Measurements from ENCODE around the gene OR10T2. TPM values are rescaled to one million over a fixed set of nuclear protein-coding genes. Genes with fewer than 3 reads are reported as not detected.

Gene OR10T2
- total RNA-seq, 4 donors from 2014 or later, result not detected

DNA sequence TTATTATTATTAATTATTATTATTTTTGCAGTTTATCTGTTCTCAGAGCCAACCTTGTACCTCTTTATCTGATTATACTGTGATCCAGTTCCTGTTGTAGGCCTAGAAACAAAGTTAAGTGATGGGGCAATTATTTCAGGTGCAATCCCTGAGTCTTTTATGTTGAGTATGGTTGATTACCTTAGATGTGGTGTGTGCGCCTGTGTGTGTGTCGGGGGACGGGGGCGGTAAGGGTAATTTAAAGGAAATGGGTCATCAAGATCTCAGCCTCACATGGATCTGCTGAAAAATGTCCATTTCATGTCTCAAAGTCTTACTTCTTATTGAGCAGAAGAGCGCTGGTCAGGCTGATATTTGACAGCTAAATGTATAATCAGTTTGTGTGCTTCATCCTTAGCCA is 7.8 kb upstream of the OR10T2 start:
- no peaks in the 10 kb centered on the region for H3K36me3 ChIP-seq
- no peak for TF ChIP-seq POLR2A (IDR thresholded peaks at IDR 0.05)
- TF ChIP-seq, protein P1, sequence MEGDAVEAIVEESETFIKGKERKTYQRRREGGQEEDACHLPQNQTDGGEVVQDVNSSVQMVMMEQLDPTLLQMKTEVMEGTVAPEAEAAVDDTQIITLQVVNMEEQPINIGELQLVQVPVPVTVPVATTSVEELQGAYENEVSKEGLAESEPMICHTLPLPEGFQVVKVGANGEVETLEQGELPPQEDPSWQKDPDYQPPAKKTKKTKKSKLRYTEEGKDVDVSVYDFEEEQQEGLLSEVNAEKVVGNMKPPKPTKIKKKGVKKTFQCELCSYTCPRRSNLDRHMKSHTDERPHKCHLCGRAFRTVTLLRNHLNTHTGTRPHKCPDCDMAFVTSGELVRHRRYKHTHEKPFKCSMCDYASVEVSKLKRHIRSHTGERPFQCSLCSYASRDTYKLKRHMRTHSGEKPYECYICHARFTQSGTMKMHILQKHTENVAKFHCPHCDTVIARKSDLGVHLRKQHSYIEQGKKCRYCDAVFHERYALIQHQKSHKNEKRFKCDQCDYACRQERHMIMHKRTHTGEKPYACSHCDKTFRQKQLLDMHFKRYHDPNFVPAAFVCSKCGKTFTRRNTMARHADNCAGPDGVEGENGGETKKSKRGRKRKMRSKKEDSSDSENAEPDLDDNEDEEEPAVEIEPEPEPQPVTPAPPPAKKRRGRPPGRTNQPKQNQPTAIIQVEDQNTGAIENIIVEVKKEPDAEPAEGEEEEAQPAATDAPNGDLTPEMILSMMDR (IDR thresholded peaks at IDR 0.05), result no peak
- no peak overlapping the region for H3K27ac ChIP-seq
- H3K27me3 ChIP-seq, result no peaks in the 10 kb centered on the region
- intact Hi-C loops (cut with DNase I; ENCODE audit: low total_unique reads), result no loop called here
- H3K4me1 ChIP-seq, result no peaks in the 10 kb centered on the region
- DNase-seq, result no peak
- H3K4me3 ChIP-seq, result no peak overlapping the region
- H3K9me3 ChIP-seq, result no peaks in the 10 kb centered on the region

GRCh38 chr1:158400871-158401270 is 1.6 kb upstream of the OR10T2 start:
- DNase-seq, result no peak
- no peaks in the 10 kb centered on the region for H3K36me3 ChIP-seq
- intact Hi-C loops (cut with DNase I; ENCODE audit: low total_unique reads), result no loop called here
- H3K4me3 ChIP-seq, result no peak overlapping the region
- no peak overlapping the region for H3K27ac ChIP-seq
- H3K4me1 ChIP-seq, result no peaks in the 10 kb centered on the region
- no peaks in the 10 kb centered on the region for H3K9me3 ChIP-seq
- H3K27me3 ChIP-seq, result no peaks in the 10 kb centered on the region
- no peak for TF ChIP-seq POLR2A (IDR thresholded peaks at IDR 0.05)
- TF ChIP-seq, protein P1 (IDR thresholded peaks at IDR 0.05), result no peak

DNA sequence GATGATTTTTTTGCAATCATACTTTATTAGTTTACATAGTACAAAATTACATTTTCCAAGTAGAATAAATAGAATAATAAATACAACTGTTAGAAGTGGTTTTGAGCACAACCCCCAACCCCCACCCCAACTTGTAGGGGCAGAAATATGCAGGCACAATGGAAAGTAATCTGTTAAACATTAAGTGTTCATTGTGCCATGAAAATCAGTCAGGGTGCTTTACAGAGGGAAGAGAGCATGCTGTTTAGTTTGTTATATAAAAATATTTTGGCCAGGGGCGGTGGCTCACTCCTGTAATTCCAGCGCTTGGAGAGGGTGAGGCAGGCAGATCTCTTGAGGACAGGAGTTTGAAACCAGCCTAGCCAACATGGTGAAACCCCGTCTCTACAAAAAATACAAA is 2.6 kb downstream of the OR10T2 start:
- H3K4me1 ChIP-seq, result no peaks in the 10 kb centered on the region
- H3K9me3 ChIP-seq, result no peaks in the 10 kb centered on the region
- H3K36me3 ChIP-seq, result no peaks in the 10 kb centered on the region
- no peak overlapping the region for H3K4me3 ChIP-seq
- DNase-seq, result no peak
- intact Hi-C loops (cut with DNase I; ENCODE audit: low total_unique reads), result no loop called here
- TF ChIP-seq, protein P1 (IDR thresholded peaks at IDR 0.05), result no peak
- TF ChIP-seq POLR2A (IDR thresholded peaks at IDR 0.05), result no peak
- H3K27ac ChIP-seq, result no peak overlapping the region
- no peaks in the 10 kb centered on the region for H3K27me3 ChIP-seq

GRCh38 chr1:158393476-158393875 is 5.8 kb downstream of the OR10T2 start:
- H3K4me3 ChIP-seq, result no peak overlapping the region
- H3K4me1 ChIP-seq, result no peaks in the 10 kb centered on the region
- no peak for DNase-seq
- H3K27me3 ChIP-seq, result no peaks in the 10 kb centered on the region
- no peaks in the 10 kb centered on the region for H3K9me3 ChIP-seq
- intact Hi-C loops (cut with DNase I; ENCODE audit: low total_unique reads), result no loop called here
- TF ChIP-seq, protein P1 (IDR thresholded peaks at IDR 0.05), result no peak
- TF ChIP-seq POLR2A (IDR thresholded peaks at IDR 0.05), result no peak
- H3K27ac ChIP-seq, result no peak overlapping the region
- no peaks in the 10 kb centered on the region for H3K36me3 ChIP-seq

- no peak for DNase-seq
- no peaks in the 10 kb centered on the region for H3K36me3 ChIP-seq
- H3K27ac ChIP-seq, result no peak overlapping the region
- H3K27me3 ChIP-seq, result no peaks in the 10 kb centered on the region
- H3K9me3 ChIP-seq, result no peaks in the 10 kb centered on the region
- TF ChIP-seq POLR2A (IDR thresholded peaks at IDR 0.05), result no peak
- TF ChIP-seq, protein P1 (IDR thresholded peaks at IDR 0.05), result no peak
- no peaks in the 10 kb centered on the region for H3K4me1 ChIP-seq
- no peak overlapping the region for H3K4me3 ChIP-seq
- intact Hi-C loops (cut with DNase I; ENCODE audit: low total_unique reads), result no loop called here
These were observed 8.2 kb downstream of the OR10T2 start for GRCh38 chr1:158391099-158391498.

Measured in uterus (tissue), 4 donors.